Sigmoid colon (tissue), 7 donors: ENCODE data around the gene CNTLN. TPM values are rescaled to one million over a fixed set of nuclear protein-coding genes. Genes with fewer than 3 reads are reported as not detected.
"Not testable (repeated sequence)": the region's sequence is repeated elsewhere in the genome, so short reads cannot be mapped to it uniquely, and the experiment has no call there.

Experiments
- DNase-seq: peaks from one replicate; pipeline ENCODE4 v3.0.0-alpha.2; 2019
- H3K27ac ChIP-seq, 4 donors: fragments of 200-600 bp; sonication (generic); one replicate each; pipeline ENCODE4 v1.5.1; 2016 to 2019; ENCODE audit warnings: mild to moderate bottlenecking in 1 of 4
- H3K27me3 ChIP-seq, 3 donors: fragments of 200-600 bp; sonication (generic); one replicate each; pipeline ENCODE4 v1.5.1; 2019; ENCODE audit warnings: mild to moderate bottlenecking in 1 of 3
- H3K36me3 ChIP-seq, 4 donors: fragments of 200-600 bp; sonication (generic); one replicate each; pipeline ENCODE4 v1.5.1; 2016 to 2019
- H3K4me1 ChIP-seq, 4 donors: fragments of 200-600 bp; sonication (generic); one replicate each; pipeline ENCODE4 v1.5.1; 2017 to 2019
- H3K4me3 ChIP-seq, 4 donors: fragments of 200-600 bp; sonication (generic); one replicate each; pipeline ENCODE4 v1.5.1; 2017 to 2019; ENCODE audit warnings: mild to moderate bottlenecking in 2 of 4, moderate library complexity in 1 of 4
- H3K9me3 ChIP-seq, 4 donors: fragments of 200-600 bp in 3 of 4; sonication (generic) in 3 of 4; one replicate each; pipeline versions ENCODE4 v1.5.1 to v1.6.1; 2013 to 2019
- CTCF ChIP-seq, 4 experiments: fragments of 450-650 bp in 3 of 4; fragments of 200-600 bp in 1 of 4; IDR thresholded peaks; one replicate each; pipeline ENCODE4 v1.5.1; 2016 to 2019; ENCODE audit warnings: antibody characterized with exemption in 4 of 4, mild to moderate bottlenecking in 3 of 4, moderate library complexity in 2 of 4
- EP300 ChIP-seq, 4 donors: sonication (generic); formaldehyde crosslinking; IDR thresholded peaks; one replicate each; pipeline ENCODE4 v1.6.1; 2017; ENCODE audit warnings: antibody characterized with exemption in 4 of 4
- POLR2A ChIP-seq, 2 donors: fragments of 450-650 bp; IDR thresholded peaks; one replicate each; pipeline ENCODE4 v1.6.1; 2016; ENCODE audit warnings: antibody characterized with exemption in 2 of 2, mild to moderate bottlenecking in 2 of 2, moderate library complexity in 2 of 2
- POLR2AphosphoS5 ChIP-seq, 4 donors: sonication (generic); formaldehyde crosslinking; IDR thresholded peaks; one replicate each; pipeline ENCODE4 v1.6.1; 2017; ENCODE audit warnings: antibody characterized with exemption in 4 of 4
- WGBS, 2 donors: extraction: QIAGEN DNeasy Blood & Tissue Kit; methylation state at CpG; one replicate each; pipeline ENCODE4 v1.1.7; 2013; 5-methylcytosine and 5-hydroxymethylcytosine counted together
- intact Hi-C: fragments of 100-400 bp; cut with DNase I; formaldehyde crosslinking; loops from one replicate; pipeline ENCODE4 v1.15.1; 2023
- polyA plus RNA-seq, 3 donors: library from polyadenylated mRNA; stranded (reverse); fragments of 200-250 nt; gene quantifications; one replicate each; pipeline ENCODE4 v1.2.3, GENCODE V29; 2013
- total RNA-seq, 4 donors: library from RNA; depleted of rRNA; stranded (reverse); fragments of >200 nt; gene quantifications; one replicate each; pipeline ENCODE4 v1.1.0, GENCODE V29; 2016
- donor health status: healthy with polysubstance abuse.
- donor health status: Bipolar disorder and iron deficiency.
- donor health status: healthy.

CNTLN gene
- total and polyA plus RNA-seq, 7 donors, result 0.92 to 22.4 (median 12.1) TPM

DNA sequence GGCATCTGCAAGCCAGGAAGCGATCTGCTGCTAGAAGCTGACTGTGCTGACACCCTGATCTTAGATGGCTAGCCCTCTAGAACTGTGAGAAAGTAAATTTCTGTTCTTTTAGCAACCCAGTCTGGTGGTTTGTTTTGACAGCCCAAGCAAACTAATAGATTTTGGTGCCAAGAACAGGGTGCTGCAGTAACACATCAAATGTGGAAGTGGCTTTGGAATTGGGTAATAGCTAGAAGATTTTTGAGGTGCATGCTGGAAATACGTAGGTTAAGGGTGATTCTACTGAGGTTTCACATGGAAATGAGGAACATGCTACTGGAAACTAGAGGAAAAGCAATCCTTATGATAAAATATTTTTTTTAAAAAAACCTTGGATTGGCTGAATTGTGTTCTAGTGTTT lies 290.5 kb downstream of the CNTLN start:
- Histone ChIP-seq H3K9me3 (no peaks in the 10 kb centered on the region), H3K27ac (no peak overlapping the region), H3K36me3 (no peaks in the 10 kb centered on the region), H3K4me1 (peaks cover 0 to 12% (median 6%) of the 10 kb centered on the region in 4 donors), H3K4me3 (no peak overlapping the region), H3K27me3 (no peaks in the 10 kb centered on the region)
- DNase-seq, result no peak
- intact Hi-C loops, result no loop called here
- TF ChIP-seq POLR2A (IDR thresholded peaks at IDR 0.05), result no peak
- 88 to 90% methylated on average over 2 of the region's 2 CpGs for WGBS, 2 donors

GRCh38 chr9:17433526-17433925 lies 298.7 kb downstream of the CNTLN start:
- Histone ChIP-seq H3K27me3 (no peaks in the 10 kb centered on the region), H3K4me3 (no peak overlapping the region), H3K9me3 (no peaks in the 10 kb centered on the region), H3K36me3 (no peaks in the 10 kb centered on the region), H3K4me1 (no peaks in the 10 kb centered on the region), H3K27ac (no peak overlapping the region)
- 89 to 94% methylated on average over 6 of the region's 6 CpGs for WGBS, 2 donors
- no peak for TF ChIP-seq CTCF (IDR thresholded peaks at IDR 0.05)
- no peak for TF ChIP-seq EP300 (IDR thresholded peaks at IDR 0.05)
- no peak for TF ChIP-seq POLR2AphosphoS5 (IDR thresholded peaks at IDR 0.05)
- no peak for TF ChIP-seq POLR2A (IDR thresholded peaks at IDR 0.05)
- no peak for DNase-seq
- intact Hi-C loops, result no loop called here

DNA sequence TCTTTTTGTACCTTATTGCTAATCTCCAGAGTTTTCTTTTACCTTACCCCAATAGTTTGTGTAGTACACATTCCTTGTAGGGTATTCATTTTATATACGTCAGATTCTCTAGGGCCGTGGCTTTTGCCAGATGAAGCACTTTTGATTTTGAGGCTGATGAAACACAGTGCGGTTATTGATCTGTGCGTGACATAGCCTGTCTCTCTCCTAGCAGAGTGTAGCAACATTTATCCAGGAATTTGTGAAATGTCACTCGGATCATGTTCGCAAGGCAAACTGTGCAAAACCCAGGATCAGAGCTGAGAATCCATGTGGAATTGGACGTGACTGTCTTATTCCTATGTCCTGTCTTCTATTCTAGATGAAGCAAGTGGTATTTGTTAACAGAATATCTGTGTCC lies 302.0 kb downstream of the CNTLN start:
- Histone ChIP-seq H3K27me3 (no peaks in the 10 kb centered on the region), H3K27ac (no peak overlapping the region), H3K36me3 (no peaks in the 10 kb centered on the region), H3K4me3 (no peak overlapping the region), H3K9me3 (peaks cover 0 to 3% (median 0%) of the 10 kb centered on the region in 4 donors), H3K4me1 (no peaks in the 10 kb centered on the region)
- intact Hi-C loops, result no loop called here
- 96 to 97% methylated on average over 7 of the region's 7 CpGs for WGBS, 2 donors
- TF ChIP-seq POLR2A (IDR thresholded peaks at IDR 0.05) (no peak), CTCF (IDR thresholded peaks at IDR 0.05) (no peak), EP300 (IDR thresholded peaks at IDR 0.05) (no peak), POLR2AphosphoS5 (IDR thresholded peaks at IDR 0.05) (no peak)
- no peak for DNase-seq

DNA sequence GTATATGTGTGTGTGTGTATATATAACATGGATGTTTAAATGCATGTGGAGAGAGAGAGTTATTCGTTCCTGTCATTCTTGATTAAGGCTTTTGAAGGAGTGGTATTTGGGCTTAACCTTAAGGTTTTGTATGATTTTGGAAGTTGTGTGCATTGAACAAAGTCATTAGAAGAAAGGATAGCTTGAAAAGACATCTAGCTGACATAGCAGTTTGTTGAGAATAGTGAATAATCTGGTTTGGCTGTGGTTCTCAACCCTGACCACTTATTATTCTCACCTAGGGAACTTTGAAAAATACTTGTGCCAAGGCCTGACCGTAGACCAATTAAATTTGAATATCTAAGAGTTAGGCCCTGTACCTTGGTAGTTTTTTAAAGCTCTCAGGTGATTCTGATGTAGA lies 303.0 kb downstream of the CNTLN start:
- Histone ChIP-seq H3K27ac (no peak overlapping the region), H3K27me3 (no peaks in the 10 kb centered on the region), H3K9me3 (peaks cover 0 to 3% (median 0%) of the 10 kb centered on the region in 4 donors), H3K4me1 (no peaks in the 10 kb centered on the region), H3K4me3 (no peak overlapping the region), H3K36me3 (no peaks in the 10 kb centered on the region)
- no peak for TF ChIP-seq EP300 (IDR thresholded peaks at IDR 0.05)
- no peak for TF ChIP-seq CTCF (IDR thresholded peaks at IDR 0.05)
- TF ChIP-seq POLR2A (IDR thresholded peaks at IDR 0.05), result no peak
- TF ChIP-seq POLR2AphosphoS5 (IDR thresholded peaks at IDR 0.05), result no peak
- WGBS, 2 donors, result 95% methylated on average over 2 of the region's 2 CpGs
- no peak for DNase-seq
- intact Hi-C loops, result no loop called here

DNA sequence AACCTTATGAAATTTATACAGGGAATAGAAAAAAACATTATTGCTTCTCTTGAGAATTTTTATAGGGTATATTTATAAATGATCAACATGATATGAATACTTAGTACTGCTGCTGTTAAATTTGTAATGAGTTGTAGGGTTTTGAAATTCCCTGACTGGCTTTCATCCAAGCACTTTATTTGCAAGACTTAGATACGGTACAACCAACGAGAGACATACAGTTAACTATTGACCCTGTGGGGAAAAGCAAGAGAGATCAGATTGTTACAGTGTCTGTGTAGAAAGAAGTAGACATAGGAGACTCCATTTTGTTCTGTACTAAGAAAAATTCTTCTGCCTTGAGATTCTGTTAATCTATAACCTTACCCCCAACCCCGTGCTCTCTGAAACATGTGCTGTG lies 310.3 kb downstream of the CNTLN start:
- WGBS, 2 donors, result 75 to 85% methylated on average over 3 of the region's 3 CpGs

DNA sequence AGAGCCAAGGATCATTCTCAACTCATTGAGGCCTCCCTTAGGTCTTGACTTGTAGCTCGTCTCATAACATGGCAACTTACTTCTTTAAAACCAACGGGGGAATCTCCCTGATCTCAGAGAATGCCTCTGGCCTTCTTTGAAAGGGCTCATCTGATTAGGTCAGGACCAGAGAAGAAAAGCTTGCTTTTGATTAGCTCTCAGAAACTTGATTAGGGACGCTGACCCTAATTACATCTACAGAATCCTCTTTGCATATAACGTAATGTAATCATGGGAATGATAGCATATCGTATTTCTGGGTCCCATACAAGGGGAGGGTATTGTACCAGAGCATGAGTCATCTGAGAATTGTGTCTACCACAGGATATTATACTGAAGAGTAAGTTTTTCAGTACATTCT lies 318.9 kb downstream of the CNTLN start:
- Histone ChIP-seq H3K4me3 (no peak overlapping the region), H3K36me3 (no peaks in the 10 kb centered on the region), H3K9me3 (no peaks in the 10 kb centered on the region), H3K4me1 (no peaks in the 10 kb centered on the region), H3K27me3 (no peaks in the 10 kb centered on the region), H3K27ac (no peak overlapping the region)
- TF ChIP-seq EP300 (IDR thresholded peaks at IDR 0.05) (no peak), POLR2A (IDR thresholded peaks at IDR 0.05) (no peak), POLR2AphosphoS5 (IDR thresholded peaks at IDR 0.05) (no peak), CTCF (IDR thresholded peaks at IDR 0.05) (no peak)
- intact Hi-C loops, result no loop called here
- no peak for DNase-seq
- WGBS, 2 donors, result 93 to 94% methylated on average over 5 of the region's 5 CpGs

More for the DNA sequence above, 310.3 kb downstream of the CNTLN start:
- DNase-seq, H3K4me1 ChIP-seq, H3K27ac ChIP-seq, H3K36me3 ChIP-seq, intact Hi-C loops, H3K4me3 ChIP-seq, H3K9me3 ChIP-seq, H3K27me3 ChIP-seq: not testable (repeated sequence)
